Measurements from ENCODE around the gene CNTLN.
"Not testable (repeated sequence)": the region's sequence is repeated elsewhere in the genome, so short reads cannot be mapped to it uniquely, and the experiment has no call there.

CNTLN gene

DNA sequence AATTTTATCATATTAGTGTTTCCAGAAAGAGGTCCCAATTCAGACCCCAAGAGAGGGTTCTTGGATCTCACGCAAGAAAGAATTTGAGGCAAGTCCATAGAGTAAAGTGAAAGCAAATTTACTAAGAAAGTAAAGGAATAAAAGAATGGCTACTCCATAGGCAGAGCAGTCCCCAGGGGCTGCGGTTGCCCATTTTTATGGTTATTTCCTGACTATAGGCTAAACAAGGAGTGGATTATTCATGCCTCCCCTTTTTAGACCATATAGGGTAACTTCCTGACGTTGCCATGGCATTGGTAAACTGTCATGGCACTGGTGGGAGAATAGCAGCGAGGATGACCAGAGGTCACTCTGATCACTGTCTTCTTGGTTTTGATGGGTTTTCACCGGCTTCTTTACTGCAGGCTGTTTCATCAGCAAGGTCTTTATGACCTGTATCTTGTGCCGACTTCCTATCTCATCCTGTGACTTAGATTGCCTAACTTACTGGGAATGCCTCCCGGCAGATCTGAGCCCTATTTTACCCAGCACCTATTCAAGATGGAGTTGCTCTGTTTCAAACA is 262.4 kb downstream of the CNTLN start:
- H3K4me3 ChIP-seq (ENCODE audit: low read depth in 1 of 2, low read length in 2 of 2); H3K36me3 ChIP-seq (ENCODE audit: control insufficient read depth in 1 of 2, insufficient read depth in 2 of 2, low read length in 2 of 2); H3K27ac ChIP-seq (ENCODE audit: low read depth, low read length): not testable (repeated sequence)

DNA sequence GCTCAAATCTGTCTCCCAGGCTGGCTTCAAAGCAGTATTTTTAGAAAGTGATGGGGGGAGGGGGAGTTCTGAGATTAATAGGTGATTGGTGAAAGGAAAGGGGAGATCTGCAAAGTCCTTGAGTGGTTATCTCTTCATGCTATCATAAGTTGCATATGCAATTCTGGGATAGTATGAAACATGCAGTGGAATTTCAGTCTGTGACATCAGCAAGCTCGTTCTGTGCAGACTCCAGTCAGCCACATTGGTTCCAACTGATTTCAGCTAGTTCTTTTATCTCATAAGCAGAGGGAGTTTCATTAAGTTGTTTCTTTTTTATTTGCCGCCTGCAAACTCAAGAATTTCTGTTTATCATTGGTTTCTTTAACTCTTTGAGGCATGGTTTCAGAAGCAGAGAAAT is 263.5 kb downstream of the CNTLN start:
- Histone ChIP-seq H3K9me3 (ENCODE audit: control insufficient read depth in 1 of 2, low read length in 2 of 2) (no peaks in the 10 kb centered on the region), H3K27me3 (ENCODE audit: control insufficient read depth in 1 of 2, insufficient read depth in 2 of 2, low read length in 2 of 2) (no peaks in the 10 kb centered on the region), H3K27ac (ENCODE audit: low read depth, low read length) (no peak overlapping the region), H3K36me3 (ENCODE audit: control insufficient read depth in 1 of 2, insufficient read depth in 2 of 2, low read length in 2 of 2) (no peaks in the 10 kb centered on the region), H3K9ac (ENCODE audit: low read depth in 1 of 2, low read length in 2 of 2) (no peak overlapping the region), H3K4me3 (ENCODE audit: low read depth in 1 of 2, low read length in 2 of 2) (no peak overlapping the region), H3K4me1 (ENCODE audit: control insufficient read depth in 1 of 2, insufficient read depth in 2 of 2, low read length in 2 of 2) (no peaks in the 10 kb centered on the region)

More for the DNA sequence above, 262.4 kb downstream of the CNTLN start:
- not testable (repeated sequence) for H3K27me3 ChIP-seq (ENCODE audit: control insufficient read depth in 1 of 2, insufficient read depth in 2 of 2, low read length in 2 of 2); H3K9ac ChIP-seq (ENCODE audit: low read depth in 1 of 2, low read length in 2 of 2); H3K9me3 ChIP-seq (ENCODE audit: control insufficient read depth in 1 of 2, low read length in 2 of 2); H3K4me1 ChIP-seq (ENCODE audit: control insufficient read depth in 1 of 2, insufficient read depth in 2 of 2, low read length in 2 of 2)

- Histone ChIP-seq H3K4me1 (ENCODE audit: control insufficient read depth in 1 of 2, insufficient read depth in 2 of 2, low read length in 2 of 2) (no peaks in the 10 kb centered on the region), H3K4me3 (ENCODE audit: low read depth in 1 of 2, low read length in 2 of 2) (no peak overlapping the region), H3K36me3 (ENCODE audit: control insufficient read depth in 1 of 2, insufficient read depth in 2 of 2, low read length in 2 of 2) (no peaks in the 10 kb centered on the region), H3K27me3 (ENCODE audit: control insufficient read depth in 1 of 2, insufficient read depth in 2 of 2, low read length in 2 of 2) (no peaks in the 10 kb centered on the region), H3K9me3 (ENCODE audit: control insufficient read depth in 1 of 2, low read length in 2 of 2) (no peaks in the 10 kb centered on the region), H3K9ac (ENCODE audit: low read depth in 1 of 2, low read length in 2 of 2) (no peak overlapping the region), H3K27ac (ENCODE audit: low read depth, low read length) (no peak overlapping the region)
These were observed 267.0 kb downstream of the CNTLN start for GRCh38 chr9:17401858-17402257.

- no peaks in the 10 kb centered on the region for H3K27me3 ChIP-seq (ENCODE audit: control insufficient read depth in 1 of 2, insufficient read depth in 2 of 2, low read length in 2 of 2)
- H3K4me3 ChIP-seq (ENCODE audit: low read depth in 1 of 2, low read length in 2 of 2): no peak overlapping the region
- H3K27ac ChIP-seq (ENCODE audit: low read depth, low read length): no peak overlapping the region
- H3K4me1 ChIP-seq (ENCODE audit: control insufficient read depth in 1 of 2, insufficient read depth in 2 of 2, low read length in 2 of 2): no peaks in the 10 kb centered on the region
- H3K36me3 ChIP-seq (ENCODE audit: control insufficient read depth in 1 of 2, insufficient read depth in 2 of 2, low read length in 2 of 2): no peaks in the 10 kb centered on the region
- H3K9ac ChIP-seq (ENCODE audit: low read depth in 1 of 2, low read length in 2 of 2): no peak overlapping the region
- H3K9me3 ChIP-seq (ENCODE audit: control insufficient read depth in 1 of 2, low read length in 2 of 2): no peaks in the 10 kb centered on the region
These were observed 267.5 kb downstream of the CNTLN start for GRCh38 chr9:17402309-17402708.

GRCh38 chr9:17403539-17403938 is 268.7 kb downstream of the CNTLN start:
- Histone ChIP-seq H3K4me3 (ENCODE audit: low read depth in 1 of 2, low read length in 2 of 2) (no peak overlapping the region), H3K9me3 (ENCODE audit: control insufficient read depth in 1 of 2, low read length in 2 of 2) (no peaks in the 10 kb centered on the region), H3K36me3 (ENCODE audit: control insufficient read depth in 1 of 2, insufficient read depth in 2 of 2, low read length in 2 of 2) (no peaks in the 10 kb centered on the region), H3K27me3 (ENCODE audit: control insufficient read depth in 1 of 2, insufficient read depth in 2 of 2, low read length in 2 of 2) (no peaks in the 10 kb centered on the region), H3K4me1 (ENCODE audit: control insufficient read depth in 1 of 2, insufficient read depth in 2 of 2, low read length in 2 of 2) (no peaks in the 10 kb centered on the region), H3K27ac (ENCODE audit: low read depth, low read length) (no peak overlapping the region), H3K9ac (ENCODE audit: low read depth in 1 of 2, low read length in 2 of 2) (no peak overlapping the region)

GRCh38 chr9:17414986-17415385 is 280.1 kb downstream of the CNTLN start:
- Histone ChIP-seq H3K4me1 (ENCODE audit: control insufficient read depth in 1 of 2, insufficient read depth in 2 of 2, low read length in 2 of 2) (no peaks in the 10 kb centered on the region), H3K4me3 (ENCODE audit: low read depth in 1 of 2, low read length in 2 of 2) (no peak overlapping the region), H3K9ac (ENCODE audit: low read depth in 1 of 2, low read length in 2 of 2) (no peak overlapping the region), H3K27me3 (ENCODE audit: control insufficient read depth in 1 of 2, insufficient read depth in 2 of 2, low read length in 2 of 2) (no peaks in the 10 kb centered on the region), H3K9me3 (ENCODE audit: control insufficient read depth in 1 of 2, low read length in 2 of 2) (no peaks in the 10 kb centered on the region), H3K36me3 (ENCODE audit: control insufficient read depth in 1 of 2, insufficient read depth in 2 of 2, low read length in 2 of 2) (peaks cover 0 to 4% of the 10 kb centered on the region in 2 donors), H3K27ac (ENCODE audit: low read depth, low read length) (no peak overlapping the region)

DNA sequence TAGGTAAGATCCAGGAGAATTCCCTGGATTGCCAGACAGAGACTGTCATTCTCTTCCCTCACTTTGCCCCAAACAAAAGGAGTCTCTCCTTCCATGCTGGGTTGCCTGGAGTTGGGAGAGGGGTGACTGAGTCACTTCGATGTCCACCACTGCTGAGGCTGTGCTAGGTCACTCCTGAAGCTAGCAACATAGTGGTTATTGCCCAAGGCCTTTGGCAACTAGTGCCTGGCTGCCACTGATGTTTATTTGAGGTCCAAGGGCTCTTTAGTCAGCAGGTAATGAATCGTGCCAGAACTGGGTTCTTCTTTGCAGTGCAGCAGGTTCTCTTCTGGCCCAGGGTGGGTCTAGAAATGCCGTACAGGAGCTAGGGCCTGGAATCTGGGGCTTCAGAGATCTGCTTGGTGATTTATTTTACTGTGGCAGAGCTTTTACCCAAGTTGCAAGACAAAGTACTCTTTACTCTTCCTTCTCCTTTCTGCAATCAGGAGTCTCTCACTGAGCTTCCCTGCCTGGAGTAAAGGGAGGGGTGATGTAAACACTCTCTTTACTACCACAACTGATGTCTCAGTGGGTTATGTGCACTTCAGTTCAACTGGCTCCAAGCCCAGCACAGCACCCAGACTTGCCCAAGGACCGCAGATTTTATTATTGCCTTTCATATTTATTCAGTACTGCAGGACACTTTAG is 288.3 kb downstream of the CNTLN start:
- Histone ChIP-seq H3K4me1 (ENCODE audit: control insufficient read depth in 1 of 2, insufficient read depth in 2 of 2, low read length in 2 of 2) (no peaks in the 10 kb centered on the region), H3K9me3 (ENCODE audit: control insufficient read depth in 1 of 2, low read length in 2 of 2) (no peaks in the 10 kb centered on the region), H3K27me3 (ENCODE audit: control insufficient read depth in 1 of 2, insufficient read depth in 2 of 2, low read length in 2 of 2) (no peaks in the 10 kb centered on the region), H3K9ac (ENCODE audit: low read depth in 1 of 2, low read length in 2 of 2) (no peak overlapping the region), H3K36me3 (ENCODE audit: control insufficient read depth in 1 of 2, insufficient read depth in 2 of 2, low read length in 2 of 2) (no peaks in the 10 kb centered on the region), H3K27ac (ENCODE audit: low read depth, low read length) (no peak overlapping the region), H3K4me3 (ENCODE audit: low read depth in 1 of 2, low read length in 2 of 2) (no peak overlapping the region)

DNA sequence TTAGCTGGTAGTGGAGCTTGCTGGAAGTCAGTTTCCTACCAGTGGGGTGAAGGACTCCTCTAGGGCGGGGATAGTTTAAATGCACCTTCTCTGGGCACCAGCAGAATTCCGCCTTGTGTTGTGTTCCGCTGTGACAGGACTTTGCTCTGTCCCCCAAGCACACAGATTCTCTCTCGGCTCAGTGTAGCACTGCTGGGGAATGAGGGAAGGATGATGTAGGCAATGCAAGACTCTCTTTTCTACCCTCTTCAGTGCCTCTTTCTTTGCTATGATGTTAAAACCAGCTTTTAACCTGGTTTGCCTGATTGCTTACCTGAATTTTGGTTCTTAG is 288.8 kb downstream of the CNTLN start:
- Histone ChIP-seq H3K9ac (ENCODE audit: low read depth in 1 of 2, low read length in 2 of 2) (no peak overlapping the region), H3K4me1 (ENCODE audit: control insufficient read depth in 1 of 2, insufficient read depth in 2 of 2, low read length in 2 of 2) (no peaks in the 10 kb centered on the region), H3K9me3 (ENCODE audit: control insufficient read depth in 1 of 2, low read length in 2 of 2) (no peaks in the 10 kb centered on the region), H3K36me3 (ENCODE audit: control insufficient read depth in 1 of 2, insufficient read depth in 2 of 2, low read length in 2 of 2) (no peaks in the 10 kb centered on the region), H3K4me3 (ENCODE audit: low read depth in 1 of 2, low read length in 2 of 2) (no peak overlapping the region), H3K27ac (ENCODE audit: low read depth, low read length) (no peak overlapping the region), H3K27me3 (ENCODE audit: control insufficient read depth in 1 of 2, insufficient read depth in 2 of 2, low read length in 2 of 2) (no peaks in the 10 kb centered on the region)

GRCh38 chr9:17425384-17425783 is 290.5 kb downstream of the CNTLN start:
- Histone ChIP-seq H3K9me3 (ENCODE audit: control insufficient read depth in 1 of 2, low read length in 2 of 2) (no peaks in the 10 kb centered on the region), H3K4me3 (ENCODE audit: low read depth in 1 of 2, low read length in 2 of 2) (no peak overlapping the region), H3K4me1 (ENCODE audit: control insufficient read depth in 1 of 2, insufficient read depth in 2 of 2, low read length in 2 of 2) (no peaks in the 10 kb centered on the region), H3K36me3 (ENCODE audit: control insufficient read depth in 1 of 2, insufficient read depth in 2 of 2, low read length in 2 of 2) (no peaks in the 10 kb centered on the region), H3K27me3 (ENCODE audit: control insufficient read depth in 1 of 2, insufficient read depth in 2 of 2, low read length in 2 of 2) (no peaks in the 10 kb centered on the region), H3K27ac (ENCODE audit: low read depth, low read length) (no peak overlapping the region), H3K9ac (ENCODE audit: low read depth in 1 of 2, low read length in 2 of 2) (no peak overlapping the region)

DNA sequence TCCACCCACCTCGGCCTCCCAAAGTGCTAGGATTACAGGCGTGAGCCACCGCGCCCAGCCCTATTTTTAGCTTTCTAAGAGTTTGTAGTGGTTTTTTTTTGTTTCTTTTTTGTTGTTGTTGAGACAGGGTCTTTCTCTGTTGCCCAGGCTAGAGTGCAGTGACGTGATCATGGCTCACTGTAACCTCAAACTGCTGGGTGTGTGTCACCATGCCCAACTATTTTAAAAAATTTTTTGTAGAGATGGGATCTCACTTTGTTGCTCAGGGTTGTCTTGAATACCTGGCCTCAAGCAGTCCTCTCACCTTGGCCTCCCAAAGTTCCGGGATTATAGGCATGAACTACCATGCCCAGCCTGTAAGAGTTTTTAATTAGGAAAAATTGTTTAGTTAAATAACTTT is 298.7 kb downstream of the CNTLN start:
- Histone ChIP-seq H3K27ac (ENCODE audit: low read depth, low read length) (no peak overlapping the region), H3K4me1 (ENCODE audit: control insufficient read depth in 1 of 2, insufficient read depth in 2 of 2, low read length in 2 of 2) (no peaks in the 10 kb centered on the region), H3K9me3 (ENCODE audit: control insufficient read depth in 1 of 2, low read length in 2 of 2) (peaks cover 0 to 2% of the 10 kb centered on the region in 2 donors), H3K27me3 (ENCODE audit: control insufficient read depth in 1 of 2, insufficient read depth in 2 of 2, low read length in 2 of 2) (no peaks in the 10 kb centered on the region), H3K4me3 (ENCODE audit: low read depth in 1 of 2, low read length in 2 of 2) (no peak overlapping the region), H3K36me3 (ENCODE audit: control insufficient read depth in 1 of 2, insufficient read depth in 2 of 2, low read length in 2 of 2) (no peaks in the 10 kb centered on the region), H3K9ac (ENCODE audit: low read depth in 1 of 2, low read length in 2 of 2) (no peak overlapping the region)

Measured in duodenal mucosa (tissue), 2 donors.